GM18909 (cell line): ENCODE measurements around the gene JADE2.
A peak's percentile ranks its signal among the peaks of the same experiment; 100 is the strongest.
"Not testable (repeated sequence)": the region's sequence is repeated elsewhere in the genome, so short reads cannot be mapped to it uniquely, and the experiment has no call there.

Experiments
- ATAC-seq: cut with Tn5 transposase; IDR thresholded peaks from one replicate; pipeline ENCODE4 v1.9.1; 2021; ENCODE audit warnings: mild to moderate bottlenecking; ENCODE audit not compliant: unreplicated experiment, poor library complexity

Gene JADE2

DNA sequence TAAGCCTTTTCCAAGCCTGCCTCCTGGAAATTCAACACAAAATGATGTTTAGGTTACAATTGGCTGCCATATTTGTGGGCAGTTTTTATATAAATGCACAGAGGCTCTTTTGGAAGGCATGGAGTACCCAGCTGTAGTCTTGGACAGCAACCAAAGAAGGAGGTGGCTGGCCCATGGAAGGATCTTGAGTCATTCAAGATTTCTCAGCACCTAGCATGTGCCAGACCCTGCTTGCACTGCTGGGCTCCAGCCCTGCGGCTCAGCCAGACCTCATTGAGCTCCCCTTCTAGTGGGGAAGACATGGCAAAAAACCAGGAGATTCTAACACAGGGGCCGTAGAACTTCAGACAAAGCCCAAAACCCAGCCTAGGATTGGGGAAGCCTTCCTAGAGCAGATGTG lies 22.1 kb downstream of the JADE2 start:
- no peak for ATAC-seq

DNA sequence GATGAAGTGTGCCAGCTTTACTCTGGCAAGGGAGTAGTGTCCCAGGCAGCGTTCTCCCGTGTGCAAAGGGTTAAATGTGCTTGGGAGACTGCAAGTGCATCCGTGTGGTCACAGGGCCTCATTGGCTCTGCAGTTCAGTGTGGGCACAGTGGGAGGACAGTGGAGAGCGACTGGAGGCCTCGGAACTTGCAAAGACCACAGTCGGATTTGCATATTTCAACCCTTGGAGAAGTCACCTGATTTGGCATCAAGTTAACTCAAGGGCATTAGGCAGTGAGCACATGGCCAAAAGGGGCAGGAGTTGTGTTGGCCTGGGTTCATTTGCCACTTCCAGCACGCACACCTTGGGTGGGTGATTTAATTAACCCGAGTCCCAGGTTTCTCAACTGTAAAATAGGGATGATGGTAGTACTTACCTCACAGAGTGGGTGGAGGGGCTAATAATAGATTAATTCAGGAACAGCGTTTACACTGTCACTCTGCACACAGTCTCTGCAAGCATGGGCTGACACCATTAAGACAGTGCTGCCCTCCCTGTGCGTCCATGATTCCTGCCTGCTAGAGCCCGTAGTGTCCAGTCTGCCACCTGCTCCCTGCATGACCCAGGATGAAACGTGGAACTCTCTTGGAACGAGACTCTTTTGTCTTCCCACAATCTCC lies 22.7 kb downstream of the JADE2 start:
- no peak for ATAC-seq

DNA sequence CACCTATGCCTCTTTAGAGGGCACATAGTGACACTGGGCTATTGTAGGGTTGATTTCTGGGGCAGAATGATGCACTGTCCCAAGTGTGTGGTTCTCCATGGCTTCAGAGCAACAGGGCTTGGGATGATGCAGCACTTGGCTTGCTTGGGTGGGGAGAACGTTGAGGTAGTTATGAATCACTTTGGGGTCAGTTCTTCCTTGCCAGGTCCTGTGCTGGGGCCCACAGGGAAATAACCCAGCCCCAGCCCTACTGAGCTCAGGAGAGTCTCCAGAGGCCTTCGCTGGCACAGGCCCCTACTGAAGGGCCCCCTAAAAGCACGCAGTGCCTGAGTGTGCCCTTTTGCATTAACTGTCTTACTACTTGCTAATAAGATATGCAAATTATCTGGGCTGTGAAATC lies 24.2 kb downstream of the JADE2 start:
- no peak for ATAC-seq

DNA sequence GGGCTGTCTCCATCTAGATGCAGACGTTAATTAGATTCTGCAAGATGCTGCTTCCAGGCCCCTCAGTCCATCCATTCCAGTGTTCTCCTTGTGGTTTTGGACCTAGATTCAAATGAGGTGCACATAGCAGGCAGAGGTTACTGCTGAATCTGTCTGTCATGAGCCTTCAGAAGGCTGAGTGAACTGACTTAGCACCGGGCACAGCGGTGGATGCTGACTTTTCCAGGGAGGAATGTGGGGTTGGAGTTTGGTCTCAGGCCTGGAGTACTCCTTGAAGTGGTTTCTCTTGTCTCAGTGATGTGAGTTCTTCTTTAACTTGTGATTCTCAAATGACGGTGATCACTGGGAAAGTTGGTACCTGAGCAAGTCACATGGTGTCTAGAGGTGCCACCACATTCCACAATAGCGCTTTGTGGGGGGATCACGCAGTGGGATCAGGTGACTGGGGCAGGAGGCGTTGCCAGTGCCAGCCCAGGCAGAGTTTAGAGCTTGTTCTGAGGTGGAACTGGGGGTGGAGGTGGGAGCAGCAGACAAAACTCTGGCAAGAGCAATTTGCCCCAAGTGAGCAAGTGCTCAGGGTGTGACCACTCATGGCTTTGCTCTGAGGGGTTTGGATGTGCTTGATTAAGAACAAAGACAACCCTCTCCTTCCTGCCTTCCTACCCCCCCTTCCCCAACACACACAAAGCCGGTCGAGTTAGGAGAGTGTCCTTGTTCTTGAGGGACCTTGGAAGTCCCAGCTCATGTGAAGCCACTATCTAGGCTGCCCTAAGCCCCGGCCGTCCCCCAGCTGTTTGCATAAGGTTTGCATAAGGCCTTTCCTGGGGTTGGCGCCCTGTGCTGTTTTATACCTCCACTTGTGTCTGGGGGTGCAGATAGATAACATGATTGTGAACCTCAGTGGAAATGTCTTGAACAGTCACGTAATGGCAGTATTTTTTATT lies 25.1 kb downstream of the JADE2 start:
- ATAC-seq = no peak

DNA sequence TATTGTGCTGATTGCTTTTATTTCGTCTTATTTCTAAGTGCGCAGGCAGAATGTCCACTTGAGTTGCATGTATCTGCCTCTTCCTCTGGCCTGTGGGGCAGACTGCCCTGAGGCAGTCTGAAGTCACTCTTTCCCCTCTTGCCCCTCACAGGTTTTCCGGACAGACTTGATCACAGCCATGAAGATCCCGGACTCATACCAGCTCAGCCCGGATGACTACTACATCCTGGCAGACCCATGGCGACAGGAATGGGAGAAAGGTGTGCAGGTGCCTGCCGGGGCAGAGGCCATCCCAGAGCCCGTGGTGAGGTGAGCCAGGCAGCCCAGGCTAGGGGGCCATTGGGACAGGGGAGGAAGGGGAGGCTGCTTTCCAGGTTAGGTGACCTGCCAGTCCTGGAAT lies 26.4 kb downstream of the JADE2 start:
- ATAC-seq = no peak

DNA sequence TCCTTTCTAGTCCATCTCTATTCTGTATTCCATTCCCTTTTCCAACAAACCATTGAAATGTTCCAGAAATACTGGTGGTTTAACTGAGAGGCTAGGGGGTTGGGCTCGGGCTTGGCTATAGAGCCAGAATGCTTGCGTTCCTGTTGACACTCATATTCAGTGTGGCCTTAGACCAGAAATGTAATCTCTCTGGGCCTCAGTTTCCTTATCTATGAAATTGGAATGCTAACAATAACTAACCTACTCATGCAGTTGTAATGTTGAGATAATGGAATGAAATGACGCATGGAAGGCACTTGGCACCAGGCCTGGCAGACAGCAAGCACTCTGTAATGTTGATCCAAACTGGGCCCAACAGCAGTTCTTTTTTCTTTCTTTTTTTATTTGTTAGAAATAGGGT lies 26.8 kb downstream of the JADE2 start:
- no peak for ATAC-seq

DNA sequence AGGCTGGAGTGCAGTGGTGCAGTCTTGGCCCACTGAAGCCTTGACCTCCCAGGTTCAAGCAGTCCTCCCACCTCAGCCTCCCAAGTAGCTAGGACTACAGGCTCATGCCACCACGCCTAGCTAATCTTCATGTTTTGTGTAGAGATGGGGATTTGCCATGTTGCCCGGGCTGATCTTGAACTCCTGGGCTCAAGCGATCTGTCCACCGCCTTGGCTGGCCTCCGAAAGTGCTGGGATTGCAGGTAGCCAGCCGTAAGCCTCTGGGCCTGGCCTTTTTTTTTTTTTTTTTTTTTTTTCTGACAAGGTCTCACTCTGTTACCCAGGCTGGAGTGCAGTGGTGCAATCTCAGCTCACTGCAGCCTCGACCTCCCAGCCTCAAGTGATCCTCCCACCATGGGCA lies 27.2 kb downstream of the JADE2 start:
- ATAC-seq = not testable (repeated sequence)

DNA sequence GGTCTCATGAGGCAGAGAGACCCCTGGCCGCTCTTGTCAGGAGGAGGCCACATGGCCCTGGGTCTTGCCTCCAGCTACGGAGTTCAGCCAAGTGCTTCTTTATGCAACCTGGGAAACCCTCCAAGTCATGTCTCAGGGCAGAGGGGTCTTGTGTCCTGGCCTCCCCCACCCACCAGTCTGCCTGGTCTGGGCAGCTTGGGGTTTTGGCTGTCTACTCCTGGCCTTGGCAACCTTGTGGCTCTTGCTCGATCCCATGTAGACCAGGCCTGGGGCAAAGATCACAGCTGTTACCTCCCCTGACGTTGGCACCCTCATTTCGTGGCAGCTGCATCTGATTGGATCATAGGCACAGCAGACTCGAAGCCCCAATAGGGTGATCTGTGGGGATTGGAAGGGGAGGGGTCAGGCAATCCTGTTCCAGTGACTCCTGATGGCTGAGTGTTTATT lies 28.4 kb downstream of the JADE2 start:
- ATAC-seq = no peak

DNA sequence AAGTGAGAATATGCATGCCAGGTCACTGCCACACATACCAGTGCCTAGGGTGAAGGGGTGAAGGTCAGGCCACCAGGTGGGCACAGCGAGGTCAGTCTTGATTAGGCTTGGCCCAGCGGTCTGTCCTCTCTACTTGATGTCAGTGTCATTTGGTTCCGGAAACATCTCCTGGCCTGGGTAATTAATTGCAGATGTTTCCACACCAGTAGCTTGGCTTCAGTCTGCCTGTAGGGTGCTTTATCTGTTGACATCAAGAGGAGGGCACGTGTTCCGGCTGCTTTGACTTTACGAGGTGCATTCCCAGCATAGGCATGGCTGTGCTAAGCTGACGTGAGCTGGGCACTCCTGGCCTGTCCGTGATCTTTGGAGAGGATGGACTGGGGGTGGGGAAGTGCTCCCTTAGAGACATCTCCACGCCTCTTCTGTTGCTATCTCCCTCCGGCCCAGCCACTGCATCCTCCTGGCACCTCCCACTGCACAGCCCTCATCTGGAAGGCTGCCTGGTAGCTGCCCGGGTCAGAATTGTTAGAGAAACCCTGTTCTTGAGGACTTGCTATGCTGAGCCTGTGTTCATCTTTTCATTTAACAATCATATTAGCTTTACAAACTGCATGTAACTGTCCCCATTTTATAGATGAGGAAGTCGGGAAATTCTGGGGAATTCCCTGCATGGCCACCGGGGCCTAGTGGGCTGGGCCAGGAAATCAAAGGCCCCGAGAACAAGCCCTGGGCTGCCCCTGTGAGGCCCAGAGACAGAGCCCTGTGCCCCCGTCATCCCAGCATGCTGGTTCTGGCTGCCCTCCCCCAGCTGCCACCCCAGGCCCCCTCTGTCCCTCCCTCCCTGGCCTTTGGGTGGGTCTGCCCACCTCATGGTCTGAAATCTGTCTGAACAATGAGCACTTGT lies 29.1 kb downstream of the JADE2 start:
- peak; percentile 57 for ATAC-seq

DNA sequence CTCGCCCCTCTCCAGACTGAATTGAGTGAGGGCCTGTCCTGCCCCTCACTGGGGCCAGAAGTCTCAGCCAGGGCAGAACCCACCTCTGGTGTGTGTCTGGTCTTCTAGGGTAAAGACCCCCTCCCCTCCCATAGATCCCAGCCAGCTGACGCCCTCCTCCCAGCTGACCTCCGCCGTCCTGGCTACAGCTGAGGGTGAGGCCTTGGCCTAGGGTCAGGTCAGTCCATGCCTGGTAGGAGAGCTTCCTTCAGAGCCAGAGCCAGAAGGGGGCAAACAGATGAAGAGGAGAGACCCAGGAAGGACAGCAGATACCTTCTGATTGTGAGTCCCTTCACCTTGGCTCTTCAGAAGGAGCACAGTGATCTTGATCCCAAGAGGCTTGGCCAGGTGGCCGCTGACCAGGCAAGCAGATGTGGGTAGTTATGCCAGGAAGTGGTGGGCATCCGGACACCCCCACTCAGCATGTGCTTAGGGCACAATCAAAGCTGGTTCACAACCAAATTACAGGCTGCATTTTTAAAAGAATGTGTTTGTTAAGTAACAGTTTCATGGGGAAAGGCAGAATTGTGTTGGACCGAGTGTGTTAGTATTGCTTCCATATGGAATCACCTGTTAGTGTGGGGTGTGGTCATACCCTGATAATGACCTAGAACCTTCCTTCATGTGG lies 29.9 kb downstream of the JADE2 start:
- peak; percentile 1 for ATAC-seq

DNA sequence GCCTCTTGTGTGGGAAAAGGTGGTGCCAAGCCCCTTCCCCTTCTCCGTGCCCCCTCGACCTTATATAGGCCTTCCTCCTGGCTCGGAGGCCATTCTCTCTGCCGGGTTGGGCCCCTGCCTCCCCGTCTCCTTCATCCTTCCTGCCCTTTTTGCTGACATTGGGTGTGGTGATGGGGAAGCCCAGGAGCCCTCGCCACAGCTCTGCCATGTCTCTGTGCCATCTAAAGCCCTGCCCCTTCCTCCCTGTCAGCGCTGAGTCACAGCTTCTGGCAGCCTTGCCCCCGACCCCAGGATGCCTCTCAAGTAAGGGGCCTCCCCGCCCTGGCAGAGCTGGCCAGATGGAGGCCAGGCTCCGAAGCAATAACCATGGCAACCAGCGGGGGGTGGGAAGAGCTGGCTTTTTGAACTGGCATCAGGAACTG lies 30.4 kb downstream of the JADE2 start:
- peak; percentile 54 for ATAC-seq

DNA sequence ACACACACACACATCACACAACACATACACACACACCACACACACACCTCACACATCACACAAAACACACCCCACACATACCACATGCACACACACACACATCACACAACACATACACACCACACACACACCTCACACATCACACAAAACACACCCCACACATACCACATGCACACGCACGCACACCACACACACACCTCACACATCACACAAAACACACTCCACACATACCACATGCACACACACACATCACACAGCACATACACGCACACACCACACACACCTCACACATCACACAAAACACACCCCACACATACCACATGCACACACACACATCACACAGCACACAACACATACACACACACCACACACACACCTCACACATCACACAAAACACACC lies 31.1 kb downstream of the JADE2 start:
- not testable (repeated sequence) for ATAC-seq

DNA sequence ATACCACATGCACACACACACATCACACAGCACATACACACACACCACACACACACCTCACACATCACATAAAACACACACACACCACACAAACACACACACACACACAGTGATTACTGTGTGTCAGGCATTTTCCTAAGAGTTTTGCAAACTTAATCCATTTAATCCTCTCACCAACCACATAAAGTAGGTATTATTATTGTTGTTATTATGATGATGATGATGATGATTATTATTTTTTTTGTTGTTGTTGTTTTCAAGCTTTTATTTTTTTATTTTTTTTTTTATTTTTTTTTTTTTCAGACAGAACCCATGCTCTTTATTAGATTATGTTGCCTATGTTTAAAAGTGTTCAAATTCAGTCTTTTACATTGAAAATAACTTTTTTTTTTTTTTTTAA lies 31.5 kb downstream of the JADE2 start:
- ATAC-seq = no peak

DNA sequence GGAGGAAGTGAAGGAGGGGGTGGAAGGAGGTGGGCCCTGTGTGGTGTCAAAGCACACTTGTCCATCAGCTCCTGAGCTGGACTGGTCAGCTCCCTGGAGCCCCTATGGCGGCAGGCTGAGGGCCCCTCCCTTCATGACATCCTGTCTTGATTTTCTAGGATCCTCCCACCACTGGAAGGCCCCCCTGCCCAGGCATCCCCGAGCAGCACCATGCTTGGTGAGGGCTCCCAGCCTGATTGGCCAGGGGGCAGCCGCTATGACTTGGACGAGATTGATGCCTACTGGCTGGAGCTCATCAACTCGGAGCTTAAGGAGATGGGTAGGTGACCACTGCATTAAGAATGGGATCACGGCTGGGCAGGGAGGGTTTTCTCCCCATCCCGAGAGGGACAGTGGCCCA lies 34.2 kb downstream of the JADE2 start:
- no peak for ATAC-seq

DNA sequence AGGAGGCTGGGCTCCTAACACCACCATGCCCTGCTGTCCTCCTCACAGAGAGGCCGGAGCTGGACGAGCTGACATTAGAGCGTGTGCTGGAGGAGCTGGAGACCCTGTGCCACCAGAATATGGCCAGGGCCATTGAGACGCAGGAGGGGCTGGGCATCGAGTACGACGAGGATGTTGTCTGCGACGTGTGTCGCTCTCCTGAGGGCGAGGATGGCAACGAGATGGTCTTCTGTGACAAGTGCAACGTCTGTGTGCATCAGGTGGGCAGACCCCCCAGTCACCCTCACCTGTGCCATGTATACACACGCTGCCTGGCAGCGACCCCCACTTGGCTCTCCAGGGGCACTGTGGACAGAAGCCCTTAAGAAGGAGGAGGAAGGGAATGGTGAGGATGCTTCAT lies 35.2 kb downstream of the JADE2 start:
- ATAC-seq = no peak

DNA sequence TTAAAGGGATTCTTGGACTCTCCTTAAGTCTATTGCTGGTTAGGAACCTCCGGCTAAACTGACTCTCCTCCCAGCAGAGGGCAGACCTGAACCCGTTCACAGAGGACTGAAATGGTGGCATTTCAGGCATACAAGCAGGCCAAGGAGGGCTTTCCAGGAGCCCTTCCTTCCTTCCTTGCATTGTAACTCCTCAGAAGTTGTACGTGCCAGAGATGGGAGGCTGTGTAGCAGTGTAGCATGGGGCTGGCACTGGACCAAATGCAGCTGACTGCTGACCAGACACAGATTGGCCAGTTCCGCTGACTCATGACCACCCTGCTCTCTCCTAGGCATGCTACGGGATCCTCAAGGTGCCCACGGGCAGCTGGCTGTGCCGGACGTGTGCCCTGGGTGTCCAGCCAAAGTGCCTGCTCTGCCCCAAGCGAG lies 36.4 kb downstream of the JADE2 start:
- ATAC-seq = no peak

DNA sequence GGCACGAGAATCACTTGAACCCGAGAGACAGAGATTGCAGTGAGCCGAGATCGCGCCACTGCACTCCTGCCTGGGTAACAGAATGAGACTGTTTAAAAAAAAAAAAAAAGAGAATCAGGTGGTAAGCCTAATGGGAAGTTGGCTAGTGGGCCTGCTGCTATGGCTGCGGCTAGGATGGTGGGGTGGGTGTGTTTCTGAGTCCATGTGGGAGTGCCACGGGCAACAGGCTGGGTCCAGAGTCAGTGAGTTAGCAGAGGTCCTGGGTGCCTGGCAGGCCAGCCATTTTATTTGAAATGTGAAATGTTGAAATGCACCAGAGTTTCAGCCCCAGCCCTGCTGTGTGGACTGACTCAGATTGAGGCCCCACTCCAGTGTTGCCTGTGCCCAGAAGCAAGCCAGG lies 37.8 kb downstream of the JADE2 start:
- no peak for ATAC-seq

DNA sequence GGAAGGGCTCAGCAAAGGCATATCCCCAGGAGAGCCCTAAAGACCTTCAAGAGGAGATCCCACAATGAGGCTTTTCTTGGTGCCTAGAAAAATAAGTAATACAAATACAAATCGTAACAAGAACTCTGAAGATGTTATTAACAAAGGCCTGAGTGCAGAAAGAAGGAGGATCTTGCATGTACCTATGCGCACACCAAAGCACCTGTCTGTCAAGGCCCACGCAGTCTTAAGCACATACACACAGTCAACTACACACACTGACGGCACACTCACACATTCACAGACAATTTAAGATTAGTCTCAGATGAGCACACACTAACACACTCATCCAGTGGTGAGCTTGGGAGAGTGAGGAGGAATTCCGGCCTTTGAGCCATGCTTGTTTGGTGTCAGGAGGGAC lies 38.5 kb downstream of the JADE2 start:
- ATAC-seq = no peak

DNA sequence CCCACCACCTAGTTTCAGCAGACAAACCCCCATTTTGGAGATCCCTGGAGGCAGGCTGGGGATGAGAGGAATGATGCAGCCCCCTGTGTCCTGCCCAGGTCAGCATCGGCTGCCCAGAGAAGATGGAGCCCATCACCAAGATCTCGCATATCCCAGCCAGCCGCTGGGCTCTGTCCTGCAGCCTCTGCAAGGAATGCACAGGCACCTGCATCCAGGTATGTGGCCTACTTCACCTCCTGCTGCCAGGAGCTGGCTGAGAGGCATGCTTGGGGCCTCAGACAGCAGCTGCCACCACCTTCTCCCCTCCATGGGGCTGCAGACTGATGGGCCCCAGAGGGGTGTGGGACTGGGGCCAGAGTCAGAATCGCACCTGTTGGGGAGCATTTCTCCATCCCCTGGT lies 38.9 kb downstream of the JADE2 start:
- ATAC-seq = no peak
